ENCODE measurements around the gene SNX32. TPM values are rescaled to one million over a fixed set of nuclear protein-coding genes. Genes with fewer than 3 reads are reported as not detected.
A peak's percentile ranks its signal among the peaks of the same experiment; 100 is the strongest.

The SNX32 gene
- total and polyA plus RNA-seq, 9 of the 15 experiments (the other 6 are each of a cell fraction or from before 2014, with no cell fraction given), result 0.03 TPM; not detected in 7

GRCh38 chr11:65900125-65900898 lies 66.5 kb downstream of the SNX32 start, which contains the start of gene FOSL1 (continued):
- TF ChIP-seq MNT (conservative IDR thresholded peaks at IDR 0.05) (peak; percentile 71 to 90), MEF2A (IDR thresholded peaks at IDR 0.05; ENCODE audit: control insufficient read depth, low read depth, low read length) (no peak), RNF2 (IDR thresholded peaks at IDR 0.05) (0 out of 2 replicates have a peak, but pooled peaks have one; percentile 20), HDAC2 (IDR thresholded peaks at IDR 0.05) (peak; percentile 37; the same call in 1 of the 2 replicates), ZNF398 (CRISPR knock-in tag; IDR thresholded peaks at IDR 0.05) (no peak), E2F4 (CRISPR knock-in tag; IDR thresholded peaks at IDR 0.05; ENCODE audit: low read depth) (no peak), STAT5A (IDR thresholded peaks at IDR 0.05; ENCODE audit: borderline replicate concordance, low read length) (no peak), ZNF584 (CRISPR knock-in tag; IDR thresholded peaks at IDR 0.05; ENCODE audit: low read depth) (no peak), SMARCA4 (IDR thresholded peaks at IDR 0.05) (no peak), MGA (IDR thresholded peaks at IDR 0.05) (0 out of 2 replicates have a peak, but pooled peaks have one; percentile 12)
